HL-60 (cell line): ENCODE measurements around the gene LHCGR.

ENCODE experiments used
- DNase-seq, 2 experiments: peaks; one replicate each; pipeline ENCODE4 v3.0.0-alpha.2; 2010 to 2020; ENCODE audit warnings: low read depth in 1 of 2, low spot score in 1 of 2
- H3K27ac ChIP-seq: fragments of 250-450 bp; sonication (Bioruptor Pico); replicated peaks from 2 replicates; pipeline ENCODE4 v1.5.1; 2020; ENCODE audit warnings: mild to moderate bottlenecking, moderate library complexity
- H3K27me3 ChIP-seq: fragments of 250-450 bp; sonication (Bioruptor Pico); 2 replicates; pipeline ENCODE4 v1.5.1; 2021; ENCODE audit warnings: mild to moderate bottlenecking, moderate library complexity; ENCODE audit not compliant: insufficient read depth, poor library complexity, severe bottlenecking
- H3K4me3 ChIP-seq: replicated peaks from 2 replicates; pipeline ENCODE4 v1.5.1; 2011; ENCODE audit warnings: mild to moderate bottlenecking, control low read depth, low read length; ENCODE audit not compliant: insufficient read depth
- CTCF ChIP-seq: IDR thresholded peaks from one replicate; pipeline ENCODE4 v1.5.1; 2011; ENCODE audit warnings: low read length, control low read depth, inconsistent platforms; ENCODE audit not compliant: insufficient read depth
- GABPA ChIP-seq: IDR thresholded peaks from 2 replicates; pipeline ENCODE4 v1.6.1; 2012; ENCODE audit warnings: low read depth
- POLR2AphosphoS5 ChIP-seq: IDR thresholded peaks from 2 replicates; pipeline ENCODE4 v1.6.1; 2012; ENCODE audit warnings: low read depth
- REST ChIP-seq: IDR thresholded peaks from 2 replicates; pipeline ENCODE4 v1.6.1; 2012; ENCODE audit warnings: low read depth; ENCODE audit not compliant: insufficient replicate concordance
- SPI1 ChIP-seq: IDR thresholded peaks from 2 replicates; pipeline ENCODE4 v1.6.1; 2012; ENCODE audit warnings: low read depth, mild to moderate bottlenecking, borderline replicate concordance
- long read RNA-seq: library from polyadenylated mRNA; unstranded; transcript quantifications from one replicate; pipeline ENCODE4 v2.0.0, GENCODE V29; 2020

Gene LHCGR
- long read RNA-seq = 0 reads

GRCh38 chr2:48755473-48755872 lies at the start of gene LHCGR:
TSS of gene LHCGR (minus strand) at chr2:48755724. CDS start at chr2:48755671, 53 bp downstream.
- DNase-seq = no peak
- Histone ChIP-seq H3K27me3 (peaks cover 11% of the 10 kb centered on the region), H3K27ac (no peak within 1 kb of the TSS), H3K4me3 (no peak within 1 kb of the TSS)
- no peak for TF ChIP-seq SPI1
- TF ChIP-seq REST = no peak
- no peak for TF ChIP-seq GABPA
- TF ChIP-seq CTCF = no peak
- no peak for TF ChIP-seq POLR2AphosphoS5

- no peaks in the 10 kb centered on the region for H3K27me3 ChIP-seq
- no peak overlapping the region for H3K4me3 ChIP-seq
- TF ChIP-seq CTCF (no peak), POLR2AphosphoS5 (no peak), SPI1 (no peak), GABPA (no peak), REST (no peak)
- no peak overlapping the region for H3K27ac ChIP-seq
- DNase-seq = no peak
These were observed 44.1 kb upstream of the LHCGR start for GRCh38 chr2:48799601-48800000.

GRCh38 chr2:48795065-48795464 lies 39.5 kb upstream of the LHCGR start:
- Histone ChIP-seq H3K27me3 (peaks cover 2% of the 10 kb centered on the region), H3K27ac (no peak overlapping the region), H3K4me3 (no peak overlapping the region)
- DNase-seq = no peak
- TF ChIP-seq POLR2AphosphoS5 = no peak
- no peak for TF ChIP-seq REST
- no peak for TF ChIP-seq CTCF
- TF ChIP-seq GABPA = no peak
- TF ChIP-seq SPI1 = no peak
